Fibroblast of skin of right biceps (primary cell): ENCODE results near the gene C5orf47.

Experiments used
- DNase-seq: peaks from one replicate; pipeline ENCODE4 v3.0.0-alpha.2; 2013

C5orf47 gene

GRCh38 chr5:173970878-173971650, 17.9 kb upstream of the C5orf47 start:
- no peak for DNase-seq

DNA sequence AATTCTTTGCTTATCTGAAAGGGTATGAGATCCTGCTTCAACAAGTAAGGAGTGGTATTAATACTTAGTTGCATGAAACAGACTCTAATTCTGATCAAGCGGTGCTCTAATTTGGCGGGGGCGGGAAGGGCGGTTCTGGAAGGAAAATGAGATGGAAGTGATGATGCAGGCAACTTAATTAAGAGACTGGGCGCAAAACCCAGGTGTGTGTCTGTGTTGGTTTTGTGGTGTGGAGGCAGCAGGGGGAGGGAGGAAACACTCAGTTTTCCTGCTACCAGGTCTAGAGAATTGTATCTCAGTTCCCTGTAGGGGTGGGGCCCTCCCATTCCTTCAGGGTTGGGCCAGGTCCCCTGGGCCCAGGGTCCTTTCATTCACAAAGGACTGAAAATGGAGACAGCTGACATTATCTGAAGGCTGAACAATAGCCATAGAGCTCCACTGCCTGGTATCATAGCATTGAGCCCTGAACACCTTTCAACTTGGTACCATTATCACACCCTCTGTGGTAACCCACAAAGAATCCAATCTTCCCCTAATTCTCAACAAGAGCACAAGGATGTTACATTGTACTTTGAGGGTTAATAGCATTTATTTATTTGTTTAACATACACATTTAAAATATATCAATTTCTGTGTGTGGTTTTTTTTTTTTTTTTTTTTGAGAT, 17.2 kb upstream of the C5orf47 start:
- no peak for DNase-seq

- no peak for DNase-seq
Observed at GRCh38 chr5:173972607-173972924, 16.4 kb upstream of the C5orf47 start.

DNA sequence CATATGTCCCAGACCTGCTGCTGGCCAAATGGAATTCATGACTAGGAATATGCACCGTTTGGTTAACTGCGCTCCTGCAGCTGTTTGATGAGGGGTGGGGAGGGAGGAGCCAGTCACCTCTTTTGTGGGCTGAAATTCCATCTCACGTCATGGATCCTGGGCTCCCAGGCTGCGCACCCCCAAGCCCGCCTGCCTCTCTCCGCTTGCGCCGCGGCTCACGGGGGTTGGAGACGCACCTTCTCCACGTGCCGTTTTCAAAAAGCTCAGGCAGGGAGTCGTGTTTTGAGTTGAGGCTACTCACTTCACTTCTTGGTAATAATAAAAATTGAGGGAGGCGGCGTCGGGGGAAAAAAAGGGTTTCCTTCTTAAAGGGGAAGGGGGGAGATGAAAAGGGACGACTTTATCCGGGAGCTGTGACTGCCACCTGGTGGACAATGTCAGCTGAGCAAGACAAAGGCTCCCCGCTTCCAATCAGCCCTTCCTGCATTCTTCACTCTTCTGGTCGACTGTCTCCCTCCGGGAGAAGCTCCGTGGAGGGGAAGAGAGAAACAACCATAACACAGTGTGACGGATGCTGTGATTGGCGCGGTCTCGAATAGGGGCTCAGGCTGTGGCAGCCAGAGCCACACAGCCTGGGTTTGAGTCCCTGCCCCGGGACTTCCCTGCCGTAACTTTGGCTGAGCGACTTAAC, 15.9 kb upstream of the C5orf47 start:
- peak; percentile 76 for DNase-seq

DNA sequence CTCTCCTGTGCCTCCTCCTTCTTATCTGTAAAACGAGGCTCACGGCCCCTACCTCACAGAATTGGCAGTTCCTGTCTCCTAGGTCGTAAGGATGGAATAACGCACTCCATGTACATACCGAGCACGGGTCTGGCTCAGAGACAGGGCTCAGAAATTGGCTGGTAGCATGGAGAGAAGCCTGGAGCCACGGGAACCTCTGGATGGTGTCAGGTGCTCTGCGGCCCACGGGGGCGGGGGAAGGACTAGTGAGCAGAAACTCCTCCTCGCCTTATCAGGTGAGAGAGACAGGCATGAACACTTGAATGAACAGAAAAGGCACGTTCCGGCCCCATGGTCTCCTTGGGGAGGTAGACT, 15.4 kb upstream of the C5orf47 start:
- no peak for DNase-seq

- no peak for DNase-seq
Observed at GRCh38 chr5:173974688-173975239, 14.2 kb upstream of the C5orf47 start.

GRCh38 chr5:173981185-173981761, 7.7 kb upstream of the C5orf47 start:
- no peak for DNase-seq

- DNase-seq, result no peak
Observed at GRCh38 chr5:173984218-173984617, 4.8 kb upstream of the C5orf47 start.

DNA sequence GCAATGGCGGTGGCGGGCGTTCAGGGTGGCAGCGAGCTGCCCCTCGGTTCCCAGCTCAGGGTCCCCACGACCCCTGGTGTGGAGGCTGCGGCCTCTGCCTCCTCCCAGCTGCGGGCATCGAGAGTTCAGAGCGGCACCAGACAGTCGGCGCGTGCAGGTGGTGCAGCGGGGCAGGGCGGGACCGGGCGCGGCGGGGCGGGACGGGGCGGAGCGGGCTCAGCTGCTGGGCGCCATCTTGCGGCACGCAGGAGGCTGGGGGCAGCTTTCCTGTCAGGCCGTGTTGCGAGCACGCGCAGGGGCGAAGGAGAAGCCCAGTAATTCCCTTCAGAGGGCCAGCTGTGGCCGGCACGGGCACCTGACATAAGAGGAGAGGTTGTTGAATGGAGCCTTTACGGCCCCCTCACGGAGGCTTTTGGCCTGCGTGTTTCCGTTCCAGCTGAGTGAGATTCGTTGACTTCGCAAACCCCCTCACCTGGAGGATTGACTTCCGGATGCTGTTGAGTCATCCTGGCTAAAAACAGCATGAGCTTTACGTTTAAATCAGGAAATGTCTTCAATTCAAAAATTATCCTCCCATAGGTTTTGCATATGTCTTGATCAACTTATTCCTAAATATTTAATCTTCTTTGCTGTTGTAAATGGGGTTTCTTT, 587 bp downstream of the C5orf47 start:
- no peak for DNase-seq

- no peak for DNase-seq
Observed at GRCh38 chr5:173997331-173997730, 8.4 kb downstream of the C5orf47 start.

DNA sequence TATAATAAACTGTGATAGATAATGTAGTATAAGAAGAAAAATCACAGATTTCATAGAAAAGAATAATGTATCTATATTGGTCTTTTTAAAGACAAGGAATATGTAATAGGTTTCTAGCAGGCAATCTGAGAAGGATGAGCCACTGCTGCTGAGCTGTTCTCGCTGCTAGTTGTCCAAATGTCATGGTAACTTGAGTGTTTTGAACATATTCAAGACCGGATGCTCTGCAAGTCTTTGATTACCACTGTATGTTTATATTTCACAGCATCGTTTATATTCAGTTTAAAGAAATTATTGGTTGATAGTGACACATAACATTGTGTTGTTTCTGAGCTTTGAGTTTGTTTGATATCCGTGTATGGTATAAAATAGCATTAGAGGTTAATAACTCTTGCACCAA, 9.6 kb downstream of the C5orf47 start:
- DNase-seq, result no peak

GRCh38 chr5:174000076-174000475, 11.1 kb downstream of the C5orf47 start:
- no peak for DNase-seq

DNA sequence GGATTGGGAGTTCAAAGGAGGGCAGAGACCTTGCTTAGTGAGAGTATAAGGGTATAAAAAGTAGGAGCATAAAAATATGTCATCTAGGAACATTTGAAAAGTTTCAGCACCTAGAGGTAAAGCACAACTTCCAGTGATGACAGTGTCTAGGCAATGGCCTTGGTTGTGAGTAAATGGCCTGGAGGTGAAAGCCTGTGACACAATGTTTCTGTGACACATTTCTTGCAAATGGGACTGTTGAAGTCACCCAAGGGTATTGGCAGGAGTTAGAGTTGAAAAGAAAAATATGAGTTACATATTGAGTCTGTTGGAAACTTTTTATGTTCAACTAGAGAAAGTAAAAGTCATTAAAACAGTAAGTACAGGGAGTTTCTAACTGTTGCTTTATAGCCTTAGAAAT, 14.8 kb downstream of the C5orf47 start:
- no peak for DNase-seq

GRCh38 chr5:174008922-174009321, 20.0 kb downstream of the C5orf47 start:
- no peak for DNase-seq

- no peak for DNase-seq
Observed at GRCh38 chr5:174010365-174010764, 21.4 kb downstream of the C5orf47 start.

- DNase-seq, result no peak
Observed at GRCh38 chr5:174011441-174011840, 22.5 kb downstream of the C5orf47 start.

DNA sequence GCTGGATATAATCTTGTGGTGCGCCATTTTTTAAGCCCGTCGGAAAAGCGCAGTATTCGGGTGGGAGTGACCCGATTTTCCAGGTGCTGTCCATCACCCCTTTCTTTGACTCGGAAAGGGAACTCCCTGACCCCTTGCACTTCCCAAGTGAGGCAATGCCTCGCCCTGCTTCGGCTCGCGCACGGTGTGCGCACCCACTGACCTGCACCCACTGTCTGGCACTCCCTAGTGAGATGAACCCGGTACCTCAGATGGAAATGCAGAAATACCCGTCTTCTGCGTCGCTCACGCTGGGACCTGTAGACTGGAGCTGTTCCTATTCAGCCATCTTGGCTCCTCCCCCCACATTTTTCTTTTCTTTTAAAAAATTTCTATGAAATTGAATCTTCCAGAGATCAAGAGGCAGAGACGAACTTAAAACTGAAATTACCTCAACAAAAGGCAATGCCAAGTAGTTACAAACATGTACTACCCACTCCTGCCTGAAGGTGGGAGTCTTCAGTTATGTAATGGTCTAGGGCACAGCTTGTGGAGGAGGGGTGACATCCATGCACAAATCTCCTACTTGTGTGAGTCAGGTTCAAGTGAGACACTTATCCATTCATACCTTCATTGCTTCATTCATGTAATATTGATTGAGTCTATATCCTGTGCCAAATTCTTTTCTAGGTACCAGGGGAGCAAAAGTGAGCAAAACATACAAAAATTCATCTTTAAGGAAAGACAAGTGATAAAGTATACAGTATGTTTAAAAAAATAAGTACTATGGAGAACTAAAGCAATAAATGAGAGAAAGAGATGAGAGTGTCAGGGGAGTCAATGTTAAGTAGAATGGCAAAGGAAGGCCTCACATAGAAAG, 31.3 kb downstream of the C5orf47 start:
- peak; percentile 46 for DNase-seq

GRCh38 chr5:174020928-174021304, 31.9 kb downstream of the C5orf47 start:
- DNase-seq, result no peak

GRCh38 chr5:174022384-174023095, 33.6 kb downstream of the C5orf47 start:
- no peak for DNase-seq

GRCh38 chr5:174030286-174030685, 41.3 kb downstream of the C5orf47 start:
- no peak for DNase-seq

GRCh38 chr5:174044466-174045254, 55.7 kb downstream of the C5orf47 start:
- no peak for DNase-seq
